GM21526 (cell line): ENCODE measurements around the gene LCN2.
"Not testable (repeated sequence)": the region's sequence is repeated elsewhere in the genome, so short reads cannot be mapped to it uniquely, and the experiment has no call there.

Experiments
- ATAC-seq: cut with Tn5 transposase; IDR thresholded peaks from one replicate; pipeline ENCODE4 v1.9.1; 2021; ENCODE audit warnings: moderate library complexity; ENCODE audit not compliant: unreplicated experiment, low FRiP score

Gene LCN2

DNA sequence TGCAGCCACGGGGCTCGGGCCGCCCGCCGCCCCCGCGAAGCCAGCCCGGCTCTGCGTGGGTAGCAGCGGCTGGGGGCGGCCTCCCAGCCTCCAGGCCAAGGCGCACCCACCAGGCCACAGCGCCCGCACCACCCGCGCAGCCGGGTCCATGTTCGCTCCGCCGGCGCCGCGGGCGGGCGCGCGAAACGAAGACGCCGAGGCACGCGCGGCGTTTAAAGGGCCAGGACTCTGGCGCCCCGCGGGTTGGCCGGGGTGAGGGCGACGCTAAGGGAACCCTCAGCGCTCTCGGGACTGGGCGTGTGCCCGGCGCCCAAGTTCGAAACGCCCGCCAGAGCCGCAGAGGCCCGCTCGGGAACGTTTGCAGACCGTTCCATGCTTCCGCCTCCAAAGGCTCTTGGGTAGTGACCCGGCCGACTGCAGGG, 21.7 kb upstream of the LCN2 start, which contains the start of gene PTGES2:
Gene PTGES2, minus strand, starts transcription at position 162 of the 422 bp plus-strand sequence. Its CDS starts 12 bp downstream, at position 150.
- ATAC-seq, result peak; percentile 44

GRCh38 chr9:128127990-128128835, 21.0 kb upstream of the LCN2 start:
- ATAC-seq, result peak; percentile 54

GRCh38 chr9:128128836-128129590, 20.2 kb upstream of the LCN2 start:
- ATAC-seq, result no peak

DNA sequence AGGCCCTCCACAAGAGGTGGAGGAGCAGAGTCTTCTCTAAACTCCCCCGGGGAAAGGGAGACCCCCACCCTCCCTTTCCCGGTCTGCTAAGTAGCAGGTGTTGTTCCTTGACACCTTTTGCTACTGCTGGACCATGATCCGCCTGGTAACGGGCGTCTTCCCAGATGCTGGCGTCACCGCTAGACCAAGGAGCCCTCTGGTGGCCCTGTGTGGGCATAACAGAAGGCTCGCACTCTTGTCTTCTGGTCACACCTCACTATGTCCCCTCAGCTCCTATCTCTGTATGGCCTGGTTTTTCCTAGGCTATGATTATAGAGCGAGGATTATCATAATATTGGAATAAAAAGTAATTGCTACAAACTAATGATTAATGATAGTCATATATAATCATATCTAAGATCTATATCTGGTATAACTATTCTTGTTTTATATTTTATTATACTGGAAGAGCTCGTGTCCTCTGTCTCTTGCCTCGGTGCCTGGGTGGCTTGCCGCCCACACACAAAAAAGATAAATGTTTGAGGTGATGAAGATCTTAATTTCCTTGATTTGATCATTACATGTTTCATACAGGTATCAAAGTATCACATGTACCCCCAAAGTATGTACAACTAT, 19.2 kb upstream of the LCN2 start:
- not testable (repeated sequence) for ATAC-seq

DNA sequence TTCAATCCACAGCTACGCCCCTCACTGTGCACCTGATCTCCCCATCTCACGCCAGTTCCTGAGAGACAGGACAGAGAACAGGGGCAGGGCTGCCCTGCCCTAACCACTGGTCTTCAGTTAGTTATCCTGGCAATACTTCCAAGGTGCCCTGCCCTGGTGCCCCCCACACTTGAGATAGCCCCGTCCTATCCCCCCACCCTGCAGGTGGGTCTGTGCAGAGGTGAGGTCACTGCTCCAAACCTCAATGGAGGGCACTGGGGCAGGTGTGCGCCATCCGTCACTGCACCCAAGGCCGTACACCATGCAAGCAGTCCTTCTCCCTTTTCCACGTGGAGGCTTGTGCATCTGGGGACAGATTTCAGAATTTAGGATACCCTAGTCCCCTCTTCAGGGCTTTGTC, 18.6 kb upstream of the LCN2 start:
- ATAC-seq, result not testable (repeated sequence)

DNA sequence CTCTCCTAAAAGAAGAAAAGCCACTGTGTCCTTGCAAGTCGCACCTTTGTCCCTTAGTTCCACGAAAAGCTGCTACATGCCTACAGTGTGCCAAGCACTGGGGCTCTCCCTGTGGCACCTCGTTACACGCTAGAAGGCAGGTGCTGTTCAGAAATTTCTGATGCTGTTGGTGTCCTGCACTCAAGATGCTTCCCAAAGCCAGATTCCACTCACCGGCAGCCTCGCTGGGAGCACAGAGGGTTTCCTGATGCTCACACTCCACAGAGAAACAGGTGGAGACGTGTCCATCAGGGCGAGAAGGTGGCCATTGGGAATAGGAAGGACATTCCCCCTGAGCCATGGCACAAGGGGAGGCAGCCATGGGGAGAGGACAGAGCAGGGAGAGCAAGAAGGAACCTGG, 17.9 kb upstream of the LCN2 start:
- not testable (repeated sequence) for ATAC-seq

DNA sequence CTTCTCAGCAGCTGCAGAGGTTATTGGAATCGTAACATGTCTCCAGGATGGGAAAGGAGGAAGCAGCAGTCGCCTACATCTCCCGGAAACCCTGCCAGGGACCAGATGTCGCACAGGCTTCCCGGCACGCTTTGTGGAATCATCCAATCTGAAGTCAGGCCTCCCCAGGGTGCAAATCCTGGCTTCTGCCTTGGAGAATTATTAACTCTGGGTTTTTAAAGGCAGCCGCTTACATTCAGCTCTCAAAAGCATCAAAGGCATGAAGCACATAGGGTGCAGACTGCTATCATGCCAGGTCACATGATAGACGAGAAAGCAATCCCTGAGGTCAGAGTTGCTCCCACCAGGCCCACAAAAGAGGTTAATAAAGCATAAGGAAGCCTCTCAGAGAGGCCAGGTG, 17.1 kb upstream of the LCN2 start:
- ATAC-seq, result not testable (repeated sequence)

GRCh38 chr9:128135561-128135960, 13.7 kb upstream of the LCN2 start:
- ATAC-seq, result not testable (repeated sequence)

- ATAC-seq, result no peak
Measured at GRCh38 chr9:128136816-128137793, 12.1 kb upstream of the LCN2 start.

DNA sequence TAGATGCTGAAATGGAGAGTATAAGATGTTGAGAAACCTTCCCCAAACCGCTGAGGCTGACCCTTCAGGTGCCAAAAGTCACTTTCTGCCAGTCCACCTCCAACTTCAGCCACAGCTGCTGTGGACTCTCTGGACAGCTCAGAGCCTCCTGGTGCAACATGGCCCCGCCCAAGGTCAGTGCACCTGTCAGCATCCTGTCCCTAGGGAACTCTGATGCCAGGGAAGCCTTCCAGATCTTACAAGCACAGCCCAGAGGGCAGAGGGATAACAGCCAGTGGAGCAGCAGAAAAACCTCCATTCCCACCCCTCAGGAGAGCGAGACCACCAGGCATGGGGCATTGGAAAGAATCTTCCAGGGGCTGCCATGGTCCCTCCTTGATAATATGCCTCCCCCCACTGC, 11.3 kb upstream of the LCN2 start:
- no peak for ATAC-seq

DNA sequence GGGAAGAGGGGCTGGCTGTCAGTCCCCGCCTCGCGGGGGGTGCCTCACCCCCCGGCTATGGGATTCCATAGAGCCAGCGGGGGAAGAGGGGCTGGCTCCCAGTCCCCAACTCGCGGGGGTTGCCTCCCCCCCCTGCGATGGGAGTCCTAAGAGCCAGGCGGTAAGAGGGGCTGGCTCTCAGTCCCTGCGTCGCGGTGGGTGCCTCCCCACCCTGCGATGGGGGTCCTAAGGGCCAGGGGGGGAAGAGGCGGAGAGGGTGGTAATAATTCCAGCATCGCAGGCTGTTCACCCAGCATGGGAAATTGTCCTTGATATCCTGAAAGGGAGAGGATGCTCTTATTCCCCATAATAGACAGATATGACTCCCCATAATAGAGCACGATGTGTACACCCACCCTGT, 9.6 kb upstream of the LCN2 start:
- ATAC-seq, result no peak

DNA sequence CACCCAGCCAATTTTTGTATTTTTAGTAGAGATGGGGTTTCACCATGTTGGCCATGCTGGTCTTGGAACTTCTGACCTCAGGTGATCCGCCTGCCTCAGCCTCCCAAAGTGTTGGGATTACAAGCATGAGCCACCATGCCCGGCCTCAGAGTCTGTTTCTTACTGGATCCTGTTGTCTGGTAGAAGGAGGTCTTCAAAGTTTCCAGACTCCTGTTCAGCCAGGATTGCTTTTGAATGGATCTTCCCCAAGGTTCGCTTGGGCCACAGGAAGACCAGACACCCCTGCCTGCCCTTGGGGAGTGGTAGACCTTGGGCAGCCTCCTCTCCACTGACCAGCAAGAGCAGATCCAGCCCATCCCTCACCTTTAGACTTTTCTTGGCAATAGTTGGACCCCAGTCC, 7.6 kb upstream of the LCN2 start:
- no peak for ATAC-seq

- ATAC-seq, result no peak
Measured at GRCh38 chr9:128142061-128142460, 7.2 kb upstream of the LCN2 start.

DNA sequence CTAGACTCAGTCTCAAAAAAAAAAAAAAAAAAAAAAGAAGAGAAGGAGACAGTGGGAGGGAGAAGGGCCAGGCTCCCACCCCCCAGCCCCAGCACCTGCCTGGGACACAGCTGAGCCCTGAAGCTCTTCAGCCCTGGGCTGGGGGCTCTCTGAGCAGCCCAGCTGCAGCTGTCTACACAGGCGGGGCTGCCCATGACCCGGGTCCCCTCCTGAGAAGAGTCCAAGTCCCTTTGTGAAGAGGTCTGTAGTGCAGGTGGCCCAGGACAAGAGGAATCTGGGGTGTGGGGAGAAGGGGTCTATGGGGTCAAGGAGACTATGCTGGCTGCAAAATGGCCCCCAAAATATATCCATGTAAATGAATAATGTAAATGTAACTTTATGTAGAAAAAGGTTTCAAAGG, 6.7 kb upstream of the LCN2 start:
- ATAC-seq, result no peak

GRCh38 chr9:128143525-128144238, 5.6 kb upstream of the LCN2 start:
- no peak for ATAC-seq

DNA sequence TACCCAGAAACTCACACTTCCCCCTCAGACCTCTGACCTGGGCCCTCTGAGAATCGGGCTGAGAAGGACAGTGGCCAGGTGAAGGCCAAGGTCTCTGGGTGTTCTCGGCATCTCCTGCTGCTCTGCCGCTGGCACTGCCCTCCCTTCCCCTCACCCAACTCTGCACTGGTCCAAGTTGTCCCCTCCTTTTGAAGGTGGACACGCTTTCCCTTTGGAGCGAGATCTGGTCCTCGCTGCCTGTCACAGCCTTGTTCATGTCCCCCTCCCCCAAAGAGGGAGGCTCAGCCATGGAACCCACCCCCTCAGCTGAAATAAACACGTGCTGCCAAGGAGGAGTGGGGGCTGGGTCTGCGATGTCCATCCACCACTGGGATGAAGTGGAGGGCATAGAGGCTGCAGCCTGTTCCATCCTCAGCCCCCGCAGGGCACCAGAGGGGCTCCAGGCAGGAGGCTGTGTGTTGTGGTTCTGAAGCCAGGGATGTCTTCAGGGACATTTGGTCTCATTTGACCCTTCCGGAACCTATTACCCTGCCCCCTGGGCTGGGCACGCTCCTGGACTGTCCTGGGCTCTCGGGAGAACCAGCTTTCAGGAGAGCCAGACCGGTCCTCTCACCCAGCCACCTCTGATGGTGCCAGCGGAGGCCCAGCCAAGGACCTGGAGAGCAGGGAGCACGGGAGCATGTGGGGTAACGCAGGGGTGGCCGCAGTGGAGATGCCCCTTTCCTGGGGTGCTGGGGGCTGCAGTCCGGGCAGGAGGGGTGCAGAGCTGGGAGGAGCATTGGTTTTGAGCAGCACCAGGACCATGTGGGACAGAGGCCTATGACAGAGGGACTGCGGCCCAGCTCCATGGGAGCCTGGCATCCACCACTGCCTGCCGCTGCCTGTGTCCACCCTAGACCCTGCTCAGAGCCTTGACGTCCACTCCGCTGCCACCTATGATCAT, 4.7 kb upstream of the LCN2 start:
- no peak for ATAC-seq

GRCh38 chr9:128145536-128145935, 3.7 kb upstream of the LCN2 start:
- ATAC-seq, result no peak

- no peak for ATAC-seq
Measured at GRCh38 chr9:128145951-128146351, 3.3 kb upstream of the LCN2 start.
